GM21825 (cell line): ENCODE data around the gene TTLL8.

Source experiments
- ATAC-seq: cut with Tn5 transposase; IDR thresholded peaks from one replicate; pipeline ENCODE4 v1.9.1; 2021; ENCODE audit warnings: mild to moderate bottlenecking, moderate library complexity; ENCODE audit not compliant: unreplicated experiment

TTLL8 gene

DNA sequence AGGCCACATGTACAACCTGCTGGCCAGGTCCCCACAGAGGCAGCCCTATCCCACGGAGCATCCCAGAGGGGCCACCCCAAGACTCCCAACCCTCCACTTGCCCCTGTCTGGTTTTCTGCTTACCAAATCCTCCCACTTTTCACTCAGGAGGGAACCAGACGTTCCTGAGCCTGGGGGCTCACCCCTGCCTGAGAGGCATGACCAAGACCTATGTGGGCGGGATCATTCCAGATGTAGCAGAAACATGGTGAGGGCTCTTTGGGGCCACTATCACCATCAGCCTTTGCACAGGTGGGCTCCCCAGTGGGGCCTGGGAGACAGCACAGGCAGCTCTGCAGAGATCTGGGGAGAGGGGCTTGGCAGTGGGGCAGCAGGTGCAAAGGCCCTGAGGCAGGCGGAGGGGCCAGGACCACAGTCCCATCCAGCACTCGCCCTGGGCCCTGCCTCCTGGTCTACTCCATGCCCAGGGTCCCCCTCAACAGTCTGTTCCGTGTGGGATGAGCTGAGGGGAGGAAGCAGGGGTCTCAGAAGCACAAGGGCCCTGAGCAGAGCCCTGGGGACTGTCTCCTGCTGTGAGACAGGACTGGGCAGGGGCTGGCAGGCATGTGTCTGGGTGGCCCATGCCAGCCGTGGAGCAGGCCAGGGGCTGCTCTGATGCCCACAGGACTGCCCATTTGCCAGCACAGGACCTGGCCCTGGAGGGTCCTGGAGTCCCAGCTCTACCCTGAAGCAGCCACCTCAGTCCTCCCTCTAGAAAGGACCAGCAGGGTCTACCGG is 88.2 kb downstream of the TTLL8 start:
- peak; percentile 4 for ATAC-seq

DNA sequence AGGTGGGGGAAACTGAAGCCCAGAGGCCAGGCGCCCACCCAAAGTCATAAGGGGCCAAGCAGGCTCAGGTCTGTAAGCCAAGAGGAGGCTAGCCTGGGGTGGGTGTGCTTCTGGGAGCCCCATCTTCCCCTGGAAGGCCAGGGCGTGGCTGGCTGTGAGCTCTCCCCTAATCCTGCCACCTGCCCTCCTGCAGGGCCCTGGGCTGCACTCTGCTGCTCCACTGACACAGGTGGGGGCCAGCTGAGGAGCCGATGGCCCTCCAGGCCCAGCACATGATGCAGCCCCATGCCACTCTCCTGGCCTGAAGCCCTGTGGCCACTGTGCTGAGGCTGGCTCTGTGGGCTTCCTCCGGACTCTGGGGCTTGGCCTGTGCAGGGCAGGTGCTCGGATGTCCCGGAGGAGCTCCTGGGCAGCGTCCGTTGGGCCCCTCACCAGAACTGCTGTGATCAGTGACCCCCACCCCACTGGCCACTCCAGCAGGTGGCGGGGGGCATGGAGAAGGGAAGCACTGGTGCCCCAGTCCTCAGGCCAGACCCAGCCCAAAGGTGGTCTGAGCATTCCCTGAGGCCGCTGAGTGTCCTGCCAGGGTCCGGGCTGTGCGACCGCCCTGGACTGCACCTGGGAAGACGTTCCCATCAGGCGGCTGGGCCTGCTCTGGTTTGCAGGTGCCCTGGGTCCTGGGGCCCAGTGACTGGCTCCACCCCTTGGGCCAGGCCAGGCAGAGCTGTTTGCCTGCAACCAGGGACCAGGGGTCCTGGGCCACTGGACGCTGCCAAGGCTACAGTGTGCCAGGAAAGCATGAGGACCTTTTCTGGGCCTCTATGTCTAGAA is 89.1 kb downstream of the TTLL8 start:
- ATAC-seq, result no peak
